ENCODE measurements around the gene B4GALT6. TPM values are rescaled to one million over a fixed set of nuclear protein-coding genes. Genes with fewer than 3 reads are reported as not detected.

The B4GALT6 gene
- total RNA-seq, 4 donors from 2014 or later: 5.0 to 20.7 (median 6.0) TPM

DNA sequence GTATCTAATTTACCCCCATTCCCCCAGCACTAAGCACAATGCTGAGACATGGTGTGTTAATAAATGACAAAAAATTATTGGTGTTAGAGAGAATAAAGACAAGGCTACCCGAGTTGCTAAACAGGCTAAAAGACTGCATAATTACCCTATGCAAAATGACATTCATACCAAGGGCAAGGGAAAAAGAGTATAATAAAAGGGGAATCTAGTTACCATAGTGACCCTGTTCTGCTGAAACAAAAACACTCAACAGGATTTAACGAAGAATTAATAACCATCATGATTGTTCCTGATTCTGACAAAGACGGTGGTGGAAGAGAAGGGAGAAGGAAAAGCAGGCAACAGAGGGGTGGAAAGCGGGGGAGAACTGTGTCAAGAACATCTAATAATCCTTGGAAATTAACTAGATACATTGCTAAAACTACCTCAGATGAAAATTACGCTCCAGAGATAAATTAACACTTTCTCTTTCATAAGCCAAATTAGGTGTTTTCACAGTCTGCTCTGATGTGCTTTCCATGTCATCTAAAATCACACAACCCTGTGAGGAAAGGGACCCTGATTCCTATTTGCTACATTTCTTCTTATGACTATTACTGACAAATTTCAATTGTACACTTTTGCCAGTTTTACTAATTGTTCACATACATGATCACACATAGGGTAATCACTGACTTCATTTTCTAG, 67.2 kb downstream of the B4GALT6 start:
- H3K27ac ChIP-seq: no peak overlapping the region
- H3K4me1 ChIP-seq: no peaks in the 10 kb centered on the region
- H3K4me3 ChIP-seq: no peak overlapping the region
- H3K36me3 ChIP-seq: no peaks in the 10 kb centered on the region
- no peaks in the 10 kb centered on the region for H3K9me3 ChIP-seq
- H3K27me3 ChIP-seq: no peaks in the 10 kb centered on the region
- TF ChIP-seq, protein P1, sequence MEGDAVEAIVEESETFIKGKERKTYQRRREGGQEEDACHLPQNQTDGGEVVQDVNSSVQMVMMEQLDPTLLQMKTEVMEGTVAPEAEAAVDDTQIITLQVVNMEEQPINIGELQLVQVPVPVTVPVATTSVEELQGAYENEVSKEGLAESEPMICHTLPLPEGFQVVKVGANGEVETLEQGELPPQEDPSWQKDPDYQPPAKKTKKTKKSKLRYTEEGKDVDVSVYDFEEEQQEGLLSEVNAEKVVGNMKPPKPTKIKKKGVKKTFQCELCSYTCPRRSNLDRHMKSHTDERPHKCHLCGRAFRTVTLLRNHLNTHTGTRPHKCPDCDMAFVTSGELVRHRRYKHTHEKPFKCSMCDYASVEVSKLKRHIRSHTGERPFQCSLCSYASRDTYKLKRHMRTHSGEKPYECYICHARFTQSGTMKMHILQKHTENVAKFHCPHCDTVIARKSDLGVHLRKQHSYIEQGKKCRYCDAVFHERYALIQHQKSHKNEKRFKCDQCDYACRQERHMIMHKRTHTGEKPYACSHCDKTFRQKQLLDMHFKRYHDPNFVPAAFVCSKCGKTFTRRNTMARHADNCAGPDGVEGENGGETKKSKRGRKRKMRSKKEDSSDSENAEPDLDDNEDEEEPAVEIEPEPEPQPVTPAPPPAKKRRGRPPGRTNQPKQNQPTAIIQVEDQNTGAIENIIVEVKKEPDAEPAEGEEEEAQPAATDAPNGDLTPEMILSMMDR (IDR thresholded peaks at IDR 0.05): no peak
- TF ChIP-seq POLR2A (IDR thresholded peaks at IDR 0.05): no peak
- no peak for DNase-seq

DNA sequence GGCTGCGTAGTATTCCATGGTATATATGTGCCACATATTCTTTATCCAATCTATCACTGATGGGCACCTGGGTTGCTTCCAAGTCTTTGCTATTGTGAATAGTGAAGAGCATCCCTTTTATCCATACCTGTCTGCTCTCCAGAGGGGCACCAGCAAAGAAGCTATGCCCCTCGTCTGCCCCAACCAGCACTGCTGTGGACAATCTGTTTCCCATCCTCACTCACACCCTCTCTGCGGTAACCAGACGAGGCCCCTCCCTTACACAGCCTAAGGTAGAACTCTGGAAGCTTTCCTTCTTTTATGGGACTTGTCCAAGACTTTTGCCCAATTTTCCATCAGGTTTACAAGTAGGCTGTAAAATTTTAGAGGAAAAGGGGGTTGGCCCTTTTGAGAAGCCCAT, 67.8 kb downstream of the B4GALT6 start:
- H3K4me1 ChIP-seq: no peaks in the 10 kb centered on the region
- H3K9me3 ChIP-seq: no peaks in the 10 kb centered on the region
- H3K36me3 ChIP-seq: no peaks in the 10 kb centered on the region
- TF ChIP-seq POLR2A (IDR thresholded peaks at IDR 0.05): no peak
- TF ChIP-seq, protein P1 (IDR thresholded peaks at IDR 0.05): no peak
- no peak overlapping the region for H3K27ac ChIP-seq
- no peaks in the 10 kb centered on the region for H3K27me3 ChIP-seq
- no peak for DNase-seq
- H3K4me3 ChIP-seq: no peak overlapping the region

DNA sequence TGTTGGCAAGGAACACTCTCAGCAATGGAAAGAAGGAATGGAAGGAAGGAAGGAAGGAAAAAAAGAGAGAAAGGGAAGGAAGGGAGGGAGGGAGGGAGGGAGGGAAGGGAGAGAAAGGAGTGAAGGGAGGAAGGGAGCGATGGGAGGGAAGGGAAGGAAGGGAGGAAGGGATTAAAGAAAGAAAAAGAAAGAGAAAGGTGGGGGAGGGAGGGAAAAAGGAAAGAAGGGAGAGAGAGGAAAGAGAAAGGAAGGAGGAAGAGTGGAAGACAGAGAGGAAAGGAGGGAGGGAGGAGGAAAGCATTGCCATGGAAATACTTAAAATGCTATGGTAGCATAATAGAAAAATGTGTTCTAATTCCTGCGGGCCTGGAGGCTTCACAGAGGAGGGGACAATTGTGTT, 70.3 kb downstream of the B4GALT6 start:
- Histone ChIP-seq H3K27ac (no peak overlapping the region), H3K27me3 (no peaks in the 10 kb centered on the region), H3K9me3 (no peaks in the 10 kb centered on the region), H3K4me3 (no peak overlapping the region), H3K36me3 (no peaks in the 10 kb centered on the region), H3K4me1 (no peaks in the 10 kb centered on the region)
- TF ChIP-seq, protein P1 (IDR thresholded peaks at IDR 0.05): no peak
- TF ChIP-seq POLR2A (IDR thresholded peaks at IDR 0.05): no peak
- no peak for DNase-seq

DNA sequence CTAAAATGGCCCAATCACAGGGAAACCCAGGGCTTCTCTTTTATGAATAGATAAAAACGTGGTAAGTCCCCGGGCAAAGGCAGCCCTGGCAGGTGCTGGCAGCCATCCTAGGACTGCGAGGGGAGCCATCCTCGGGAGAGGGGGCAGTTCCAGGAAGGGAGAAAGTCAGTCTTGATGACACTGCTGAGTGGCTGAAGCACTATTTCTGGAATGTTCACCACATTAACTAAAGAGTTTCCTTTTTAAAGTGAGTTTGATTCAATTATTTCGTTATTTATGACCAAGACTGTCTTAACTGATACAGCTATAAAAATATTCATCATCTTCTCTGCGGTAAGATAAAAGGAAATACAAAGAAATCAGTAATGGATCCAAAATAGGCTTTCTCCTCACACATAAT, 72.3 kb downstream of the B4GALT6 start:
- H3K36me3 ChIP-seq: no peaks in the 10 kb centered on the region
- no peak overlapping the region for H3K4me3 ChIP-seq
- TF ChIP-seq POLR2A (IDR thresholded peaks at IDR 0.05): no peak
- TF ChIP-seq, protein P1 (IDR thresholded peaks at IDR 0.05): no peak
- H3K27ac ChIP-seq: no peak overlapping the region
- no peak for DNase-seq
- no peaks in the 10 kb centered on the region for H3K9me3 ChIP-seq
- H3K27me3 ChIP-seq: no peaks in the 10 kb centered on the region
- H3K4me1 ChIP-seq: no peaks in the 10 kb centered on the region

DNA sequence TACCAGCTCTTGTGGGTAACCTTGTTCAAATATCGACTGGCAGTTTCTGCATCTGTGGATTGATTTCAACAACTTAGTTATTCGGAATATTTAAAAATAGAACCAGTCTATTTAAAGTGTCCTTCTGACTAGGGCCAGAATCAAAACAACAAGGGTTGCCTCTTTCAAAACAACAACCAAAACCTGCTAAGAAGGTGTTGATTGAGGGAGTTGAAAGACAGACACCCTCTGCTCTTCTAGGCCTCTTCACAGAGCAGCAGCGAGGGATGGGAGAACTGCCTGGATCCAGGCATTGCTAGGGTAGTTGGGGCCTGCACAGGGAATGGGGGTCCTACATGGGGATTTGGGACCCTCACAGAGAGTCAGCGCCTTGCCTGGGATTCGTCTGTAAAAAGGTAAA, 72.9 kb downstream of the B4GALT6 start:
- no peak for DNase-seq
- no peak overlapping the region for H3K4me3 ChIP-seq
- TF ChIP-seq, protein P1 (IDR thresholded peaks at IDR 0.05): no peak
- TF ChIP-seq POLR2A (IDR thresholded peaks at IDR 0.05): no peak

More for the DNA sequence above, 72.9 kb downstream of the B4GALT6 start:
- no peaks in the 10 kb centered on the region for H3K27me3 ChIP-seq
- no peak overlapping the region for H3K27ac ChIP-seq
- no peaks in the 10 kb centered on the region for H3K4me1 ChIP-seq
- no peaks in the 10 kb centered on the region for H3K36me3 ChIP-seq
- H3K9me3 ChIP-seq: no peaks in the 10 kb centered on the region
